Hypothalamus (tissue), 51 donors: ENCODE measurements around the gene DNAJA2.

ENCODE experiments used
- DNase-seq, 51 donors: peaks; one replicate each; lab custom pipeline; 2025; lab: John Stamatoyannopoulos, UW

The DNAJA2 gene

DNA sequence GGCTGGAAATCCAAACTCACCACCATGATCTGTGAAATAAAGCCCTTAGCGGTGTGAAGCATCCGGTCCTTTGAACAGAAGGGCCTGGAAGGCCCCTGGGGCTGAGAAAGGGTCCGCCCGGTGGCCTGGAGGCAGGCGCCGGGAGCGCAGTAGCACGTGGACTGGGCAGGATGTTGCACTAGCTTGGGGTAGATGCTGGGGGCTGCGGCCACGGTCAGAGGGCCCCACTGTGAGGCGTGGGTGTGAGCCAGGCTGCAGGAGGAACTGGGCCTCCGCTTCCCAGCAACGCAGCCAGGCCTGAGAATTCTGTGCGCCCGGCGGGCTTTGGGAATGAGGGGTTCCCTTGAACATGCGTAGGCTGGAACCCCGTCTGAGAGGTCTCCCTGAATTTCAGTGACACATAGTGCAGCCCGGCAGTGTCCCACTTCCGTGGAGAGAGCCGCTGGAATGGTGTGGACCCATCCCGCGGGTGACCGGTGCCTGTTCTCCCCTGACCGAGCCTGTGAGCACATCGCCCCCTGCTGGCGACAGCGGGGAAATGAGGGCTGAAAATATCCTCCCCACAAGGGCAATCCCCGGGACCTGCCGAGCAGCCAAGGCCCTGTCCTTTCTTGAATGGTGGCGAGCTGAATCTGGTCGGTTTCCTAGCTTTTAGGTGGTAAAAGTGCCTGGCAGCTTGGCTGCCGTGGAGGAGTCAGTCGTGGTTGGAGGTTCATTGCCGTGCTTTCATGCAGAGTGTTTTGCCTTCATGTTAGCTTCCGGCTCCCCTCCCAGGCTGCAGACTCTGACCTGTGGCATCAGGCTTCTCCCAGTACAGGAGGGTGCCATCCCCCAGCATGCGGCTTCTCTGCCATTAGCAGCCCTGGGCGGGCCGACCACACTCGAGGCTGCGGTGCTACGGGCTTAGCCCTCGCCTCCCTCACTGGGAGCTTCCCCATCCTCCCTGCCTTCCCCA lies 43.8 kb downstream of the DNAJA2 start:
- peak; percentile 19 to 88 (median 62) for DNase-seq

DNA sequence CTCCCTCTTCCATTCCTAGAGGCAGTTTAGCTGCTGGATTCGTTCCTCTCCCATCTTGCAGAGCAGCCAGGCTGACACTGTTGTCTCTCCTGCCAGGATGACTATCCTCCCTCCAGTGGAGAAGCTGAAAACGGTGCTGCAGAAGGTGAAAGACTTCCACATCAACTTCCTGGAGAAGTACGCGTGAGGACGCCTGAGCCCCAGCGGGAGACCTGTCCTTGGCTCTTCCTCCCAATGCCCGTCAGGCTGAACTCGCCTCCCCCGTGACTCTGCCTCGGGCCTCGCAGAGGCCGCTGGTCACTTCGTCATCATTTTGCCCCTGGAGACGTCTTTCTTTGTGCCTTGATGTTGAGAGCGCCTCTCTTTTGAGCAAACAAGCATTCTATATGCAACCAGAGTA lies 44.7 kb downstream of the DNAJA2 start:
- DNase-seq: no peak

DNA sequence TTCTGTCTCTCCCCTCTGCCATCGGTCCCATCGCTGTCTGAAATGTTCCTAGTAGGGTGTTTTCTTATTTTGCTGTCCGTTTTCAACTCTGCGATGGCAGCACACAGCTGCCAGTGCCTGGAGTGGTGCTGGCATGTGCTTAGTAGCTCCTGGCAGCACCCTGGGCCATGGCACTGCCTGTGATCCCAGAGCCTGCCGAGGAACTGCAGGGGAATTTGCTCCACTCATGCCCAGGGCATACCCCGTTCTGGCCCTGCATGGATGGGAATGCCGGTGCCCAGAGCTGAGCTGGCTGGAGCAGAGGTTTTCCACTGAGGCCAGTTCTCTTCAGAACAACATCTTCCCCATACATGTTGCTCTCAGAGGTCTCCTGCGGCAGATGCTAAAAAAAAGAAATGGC lies 46.2 kb downstream of the DNAJA2 start:
- DNase-seq: peak in 6 of 51 donors; percentile 16 to 46 (median 21)

DNA sequence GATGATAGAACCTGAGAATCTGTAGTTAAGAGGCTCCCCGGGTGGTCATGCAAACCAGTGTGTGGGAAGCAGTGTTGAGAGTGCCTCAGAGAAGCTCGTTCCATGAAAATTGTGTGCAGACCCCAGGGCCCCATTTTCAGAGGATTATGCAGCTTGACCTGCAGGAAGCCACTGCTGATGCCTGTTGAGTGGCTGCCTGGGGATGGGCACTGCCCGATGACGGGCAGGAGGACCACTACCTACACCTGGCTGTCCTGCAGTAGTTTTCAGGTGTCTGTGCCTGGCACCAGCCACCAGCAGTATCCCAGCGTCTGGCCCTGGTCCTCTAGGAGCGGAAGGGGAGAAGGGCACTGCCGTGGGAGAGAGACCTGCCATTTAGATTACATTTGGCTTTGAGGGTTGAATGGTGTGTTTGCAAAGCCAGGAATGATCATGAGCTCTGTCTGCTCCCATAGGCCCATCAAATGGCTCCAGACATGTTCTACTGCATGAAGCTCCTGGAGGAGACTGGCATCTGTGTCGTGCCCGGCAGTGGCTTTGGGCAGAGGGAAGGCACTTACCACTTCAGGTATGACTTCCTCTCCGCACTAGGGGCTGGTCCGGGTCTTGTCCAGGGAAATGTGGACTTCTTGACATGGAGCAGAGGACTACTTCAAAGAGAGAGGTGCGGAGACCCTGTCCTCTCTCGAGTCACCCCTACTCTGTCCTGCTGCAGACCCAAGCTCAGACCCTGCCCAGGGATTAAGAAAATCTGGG lies 46.8 kb downstream of the DNAJA2 start:
- DNase-seq: no peak

DNA sequence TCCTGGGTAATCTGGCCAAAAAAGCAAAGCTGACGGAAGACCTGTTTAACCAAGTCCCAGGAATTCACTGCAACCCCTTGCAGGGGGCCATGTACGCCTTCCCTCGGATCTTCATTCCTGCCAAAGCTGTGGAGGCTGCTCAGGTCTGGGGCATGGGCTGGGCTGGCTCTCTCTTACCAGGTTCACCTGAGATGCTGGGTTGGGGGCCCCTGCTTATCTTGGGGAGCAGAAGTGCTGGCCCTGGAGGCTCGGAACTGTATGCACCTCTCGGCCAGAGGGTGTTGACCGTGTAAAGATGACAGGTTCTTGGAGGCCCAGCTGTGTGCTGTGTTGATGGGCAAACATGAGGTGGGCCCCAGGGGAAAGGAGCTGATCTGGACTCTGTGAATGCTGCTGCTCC lies 49.1 kb downstream of the DNAJA2 start:
- no peak for DNase-seq

DNA sequence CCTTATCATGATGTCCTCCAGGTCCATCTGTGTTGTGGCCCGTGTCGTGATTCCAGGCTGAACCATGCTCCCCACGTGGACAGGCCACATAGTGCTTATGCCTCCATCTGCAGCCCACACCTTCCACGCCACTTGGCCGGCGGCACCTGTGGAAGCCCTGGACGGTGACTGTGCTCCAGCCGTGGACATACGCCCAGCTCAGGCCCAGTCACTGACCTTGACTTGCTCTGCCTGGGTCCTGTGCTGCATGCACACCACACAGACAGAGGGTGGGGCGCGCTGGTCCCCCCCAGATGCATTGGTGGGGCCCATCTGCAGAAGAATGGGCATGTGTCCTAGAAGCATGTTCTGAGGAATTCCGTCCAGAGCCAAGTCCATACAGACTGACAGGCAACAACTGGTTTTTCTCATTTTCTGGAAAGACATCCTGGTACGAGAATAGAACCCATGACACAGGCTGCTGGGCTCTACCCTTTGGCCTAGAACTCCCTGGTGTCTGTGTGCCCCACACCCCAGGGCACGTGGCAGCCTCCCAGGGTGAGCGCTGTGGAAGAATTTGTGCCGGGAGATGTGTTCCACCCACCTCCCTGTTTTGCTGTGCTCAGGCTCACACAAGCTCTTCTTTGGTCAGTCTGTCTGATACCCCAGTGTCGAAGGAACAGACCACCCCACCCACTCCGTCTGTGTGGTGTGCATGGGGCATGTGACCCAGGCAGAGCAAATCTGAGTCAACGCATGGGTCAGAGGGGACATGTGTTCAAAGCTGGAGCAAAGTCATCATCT lies 49.8 kb downstream of the DNAJA2 start:
- DNase-seq: no peak

DNA sequence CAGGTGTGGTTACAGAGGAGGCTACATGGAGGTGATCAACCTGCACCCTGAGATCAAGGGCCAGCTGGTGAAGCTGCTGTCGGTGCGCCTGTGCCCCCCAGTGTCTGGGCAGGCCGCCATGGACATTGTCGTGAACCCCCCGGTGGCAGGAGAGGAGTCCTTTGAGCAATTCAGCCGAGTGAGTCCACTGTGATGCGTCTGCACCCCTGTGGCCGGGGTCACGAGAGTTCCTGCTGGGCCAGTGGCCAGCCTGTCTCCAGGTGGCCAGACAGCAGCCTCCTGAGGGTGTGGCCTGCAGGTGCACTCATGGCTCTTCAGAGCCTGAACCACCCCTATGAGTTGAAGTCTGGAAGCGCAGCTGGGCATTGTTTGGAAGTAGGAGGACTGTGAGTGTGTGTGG lies 51.2 kb downstream of the DNAJA2 start:
- no peak for DNase-seq

DNA sequence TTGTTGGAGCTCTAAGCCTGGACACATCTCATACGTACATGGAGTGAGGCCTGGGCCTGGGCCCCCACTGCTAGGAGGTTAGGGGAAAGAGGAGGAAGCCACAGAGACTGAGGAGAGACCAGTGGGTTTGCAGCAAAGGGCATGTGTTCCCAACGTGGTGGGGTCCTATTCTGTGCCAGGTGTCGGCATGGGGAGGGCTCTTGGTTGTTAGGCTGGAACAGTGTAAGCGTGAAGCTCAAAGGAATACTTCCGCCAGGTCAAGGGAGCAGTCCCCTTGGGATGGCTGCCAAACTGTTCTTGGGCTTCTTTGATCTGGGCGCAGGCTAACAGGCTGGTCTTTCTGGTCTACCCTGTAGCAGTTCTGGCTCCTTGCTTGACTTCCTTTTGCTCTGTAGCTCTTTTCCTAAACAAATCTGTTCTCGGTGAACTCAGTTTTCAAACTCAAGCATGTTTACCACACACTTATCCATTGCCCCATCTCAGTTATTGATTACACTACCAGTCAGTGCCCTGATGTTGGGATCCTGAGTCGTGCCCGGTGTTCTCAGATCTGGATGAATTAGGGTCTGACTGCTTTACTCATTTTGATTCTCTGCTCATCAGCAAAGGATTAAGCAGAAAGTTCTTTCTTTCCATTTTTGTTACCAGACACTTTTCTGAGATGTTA lies 52.9 kb downstream of the DNAJA2 start:
- peak in 8 of 51 donors; percentile 18 to 48 (median 24) for DNase-seq

DNA sequence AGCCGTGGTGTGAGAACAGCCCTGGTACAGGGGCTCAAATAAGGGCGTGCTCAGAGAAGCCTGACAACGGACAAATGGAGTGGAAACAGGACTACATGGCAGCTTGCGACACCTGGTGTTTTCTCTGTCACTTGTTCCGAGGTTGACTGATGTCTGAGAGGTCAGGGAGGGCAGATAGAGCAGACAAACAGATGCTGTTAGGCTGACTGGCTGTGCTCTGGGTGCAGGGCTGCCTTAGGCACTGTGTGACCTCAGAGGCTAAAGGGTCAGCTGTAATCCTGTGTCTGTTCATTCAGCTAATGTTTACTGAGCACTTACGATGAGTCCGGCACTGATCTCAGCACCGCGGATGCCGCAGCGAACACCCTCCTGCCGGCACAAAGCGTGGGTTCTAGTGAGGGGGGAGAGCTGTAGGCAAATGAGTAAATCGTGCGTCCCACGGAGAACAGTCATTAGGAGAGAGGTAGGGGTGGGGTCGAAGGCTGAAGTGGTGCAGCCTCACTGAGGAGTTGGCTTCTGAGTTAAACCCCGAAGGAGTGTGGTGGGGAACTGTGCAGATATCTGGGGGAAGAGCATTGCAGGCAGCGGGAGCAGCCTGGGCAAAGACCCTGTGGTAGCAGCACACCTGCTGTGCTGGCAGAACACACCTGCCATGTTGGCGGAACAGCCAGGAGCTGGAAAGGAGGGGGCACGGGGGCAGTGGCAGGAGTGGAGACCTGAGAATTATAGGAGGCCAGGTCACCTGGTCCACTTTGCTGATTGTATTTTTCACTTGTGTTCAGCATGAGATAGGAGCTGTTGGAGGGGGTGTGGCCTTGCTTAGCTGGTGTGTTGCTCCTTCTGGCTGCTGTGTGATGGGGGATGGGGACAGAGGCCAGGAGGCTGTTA lies 54.3 kb downstream of the DNAJA2 start:
- no peak for DNase-seq

DNA sequence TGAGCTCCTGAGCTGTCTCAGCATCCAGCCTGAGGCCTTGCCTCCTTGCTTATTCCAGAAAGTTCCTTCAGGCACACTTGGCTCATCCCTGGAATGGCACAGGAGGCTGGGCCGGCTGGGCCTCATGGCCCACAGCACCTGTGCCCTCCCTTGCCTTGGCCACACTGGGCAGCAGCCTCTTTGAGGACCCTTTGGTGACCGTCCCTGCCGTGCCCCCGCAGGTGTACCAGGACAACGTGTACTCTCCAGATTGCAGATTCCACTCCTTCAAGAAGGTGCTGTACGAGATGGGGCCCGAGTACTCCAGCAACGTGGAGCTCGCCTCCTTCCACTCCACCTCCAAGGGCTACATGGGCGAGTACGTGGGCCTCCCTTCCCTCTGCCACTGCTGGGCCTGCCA lies 55.1 kb downstream of the DNAJA2 start:
- DNase-seq: no peak

DNA sequence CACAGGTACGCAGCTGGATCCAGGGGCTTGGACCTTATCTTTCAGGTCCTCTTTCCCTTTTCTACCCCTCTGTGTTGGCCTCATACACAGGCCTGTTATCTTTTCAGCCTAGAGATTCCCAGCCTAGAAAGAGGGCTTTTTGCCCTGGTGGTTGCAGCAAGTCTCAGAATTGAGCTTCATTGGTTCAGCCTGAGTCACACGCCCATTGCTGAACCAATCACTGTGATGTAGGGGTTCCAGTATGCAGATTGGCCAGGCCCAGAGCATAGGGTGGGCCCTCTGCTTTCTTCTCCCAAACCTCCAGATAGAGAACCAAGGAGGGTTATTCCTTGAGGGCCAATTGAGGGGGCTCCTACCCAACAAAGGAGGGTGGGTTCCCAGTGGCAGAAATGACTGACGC lies 56.5 kb downstream of the DNAJA2 start:
- DNase-seq: no peak

DNA sequence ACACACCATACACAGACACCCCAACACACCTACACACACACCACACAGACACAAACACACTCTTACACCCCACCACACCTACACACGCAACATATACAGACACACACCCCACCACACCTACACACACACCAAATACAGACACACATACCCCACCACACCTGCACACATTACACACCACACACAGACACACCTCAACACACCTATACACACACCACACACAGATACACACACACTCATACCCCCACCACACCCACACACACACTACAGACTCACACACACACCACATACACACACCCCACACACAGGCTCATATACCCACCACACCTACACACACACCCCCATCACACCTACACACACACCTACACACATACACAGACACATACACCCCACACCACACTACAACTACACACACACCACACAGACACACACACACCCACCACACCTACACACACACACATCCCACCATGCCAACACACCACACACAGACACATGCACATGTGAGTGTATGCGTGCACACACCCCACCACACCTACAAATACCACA lies 57.9 kb downstream of the DNAJA2 start:
- no peak for DNase-seq

DNA sequence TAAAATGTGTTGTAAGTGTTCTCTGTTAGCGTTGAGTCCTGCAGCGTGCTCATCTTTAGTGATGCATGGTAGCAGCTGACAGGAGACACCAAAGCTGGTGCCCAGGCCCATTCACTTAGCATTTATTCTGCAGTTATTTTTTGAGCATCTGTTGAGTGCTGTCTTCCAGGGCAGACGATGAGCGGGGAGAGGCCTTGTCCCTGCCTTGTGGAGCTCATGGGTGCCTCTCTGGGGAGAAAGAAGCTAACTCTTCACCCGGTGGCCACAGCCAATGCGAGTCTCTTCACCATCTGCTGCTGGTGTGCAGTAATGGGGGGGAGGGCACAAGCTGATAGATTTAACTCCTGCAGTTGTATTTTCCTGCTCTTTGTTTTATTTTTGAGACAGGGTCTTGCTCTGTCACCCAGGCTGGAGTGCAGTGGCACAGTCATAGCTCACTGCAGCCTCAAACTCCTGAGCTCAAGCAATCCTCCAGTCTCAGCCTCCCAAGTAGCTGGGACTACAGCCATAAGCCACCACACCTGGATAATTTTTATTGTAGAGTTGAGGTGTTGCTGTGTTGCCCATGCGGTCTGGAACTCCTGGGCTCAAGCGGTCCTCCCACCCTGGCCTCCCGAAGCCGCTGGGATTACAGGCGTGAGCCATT lies 58.8 kb downstream of the DNAJA2 start:
- no peak for DNase-seq

DNA sequence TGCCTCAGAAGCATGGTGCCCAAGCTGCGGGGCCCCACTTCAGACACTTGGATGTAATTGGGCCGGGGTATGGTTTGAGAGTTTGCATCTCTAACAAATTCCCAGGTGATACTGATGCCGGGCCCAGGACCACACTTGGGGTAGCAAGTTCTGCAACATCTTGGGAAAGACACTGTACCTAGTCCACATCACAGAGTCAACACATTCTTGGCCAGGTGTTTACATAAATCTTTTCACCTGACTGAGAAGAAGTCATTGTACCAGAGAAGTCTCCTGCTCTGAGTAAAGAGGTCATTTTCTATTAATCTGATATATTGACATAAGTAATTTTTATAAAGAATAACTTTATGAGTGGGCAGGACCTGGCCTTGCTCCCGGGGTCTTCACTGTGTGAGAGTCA lies 61.8 kb downstream of the DNAJA2 start:
- no peak for DNase-seq

DNA sequence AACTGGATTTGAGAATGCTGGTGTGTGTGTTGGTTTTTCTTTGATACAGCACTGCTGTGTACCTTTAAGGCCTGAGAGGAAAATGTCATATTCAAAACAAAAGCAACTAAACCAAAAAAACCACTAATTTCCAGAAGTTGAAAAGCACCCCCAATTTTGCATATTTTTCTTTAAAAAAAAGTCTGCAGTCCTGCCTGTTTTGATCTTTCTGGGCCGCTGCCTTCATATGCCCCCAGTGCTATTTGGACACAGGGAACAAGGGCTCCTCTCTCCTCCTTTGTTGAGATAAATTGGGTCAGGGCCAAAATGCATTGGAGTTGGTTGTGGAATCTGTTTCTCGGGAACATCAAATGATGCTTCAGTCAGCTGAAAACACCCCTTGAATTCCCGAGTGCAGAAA lies 62.4 kb downstream of the DNAJA2 start:
- DNase-seq: peak in 23 of 51 donors; percentile 11 to 87 (median 35)

DNA sequence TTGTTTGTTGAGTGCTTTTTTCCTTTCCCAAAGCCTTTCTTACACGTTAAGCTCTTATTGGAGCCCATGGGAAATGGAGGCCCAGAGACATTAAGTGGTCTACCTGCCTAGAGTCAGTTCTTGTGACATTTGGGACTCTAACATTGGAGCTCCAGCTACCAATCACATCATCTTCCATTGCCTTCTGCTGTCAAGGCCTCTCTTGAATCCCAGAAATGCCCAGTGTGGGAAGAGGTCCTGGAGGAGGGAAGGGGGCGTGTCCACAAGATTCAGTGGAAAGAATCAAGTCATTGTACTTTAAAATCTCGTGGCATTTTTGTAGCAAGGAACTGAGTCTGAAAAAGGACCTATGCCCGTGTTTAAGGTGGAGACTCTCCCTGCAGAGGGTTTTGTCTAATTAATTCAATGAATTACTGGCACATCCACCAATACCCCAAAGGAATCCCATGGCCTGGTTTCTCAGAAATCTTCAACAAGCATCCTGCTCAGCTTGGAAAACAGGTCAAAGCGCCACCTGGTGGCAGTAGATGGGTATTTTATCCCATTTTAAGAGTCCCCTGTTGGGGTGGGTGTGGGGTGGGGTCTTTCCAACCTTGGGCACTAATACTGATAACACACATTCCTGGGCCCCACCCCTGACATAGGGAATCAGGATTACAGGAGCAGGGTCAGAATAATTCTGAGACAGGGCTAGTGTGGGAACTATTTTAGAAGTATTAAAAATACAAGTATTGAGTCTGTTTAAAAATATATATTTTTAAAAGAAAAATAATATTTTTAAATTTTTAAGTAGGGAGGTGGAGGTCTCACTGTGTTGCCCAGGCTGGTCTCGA lies 64.7 kb downstream of the DNAJA2 start:
- DNase-seq: peak in 33 of 51 donors; percentile 13 to 76 (median 45)

DNA sequence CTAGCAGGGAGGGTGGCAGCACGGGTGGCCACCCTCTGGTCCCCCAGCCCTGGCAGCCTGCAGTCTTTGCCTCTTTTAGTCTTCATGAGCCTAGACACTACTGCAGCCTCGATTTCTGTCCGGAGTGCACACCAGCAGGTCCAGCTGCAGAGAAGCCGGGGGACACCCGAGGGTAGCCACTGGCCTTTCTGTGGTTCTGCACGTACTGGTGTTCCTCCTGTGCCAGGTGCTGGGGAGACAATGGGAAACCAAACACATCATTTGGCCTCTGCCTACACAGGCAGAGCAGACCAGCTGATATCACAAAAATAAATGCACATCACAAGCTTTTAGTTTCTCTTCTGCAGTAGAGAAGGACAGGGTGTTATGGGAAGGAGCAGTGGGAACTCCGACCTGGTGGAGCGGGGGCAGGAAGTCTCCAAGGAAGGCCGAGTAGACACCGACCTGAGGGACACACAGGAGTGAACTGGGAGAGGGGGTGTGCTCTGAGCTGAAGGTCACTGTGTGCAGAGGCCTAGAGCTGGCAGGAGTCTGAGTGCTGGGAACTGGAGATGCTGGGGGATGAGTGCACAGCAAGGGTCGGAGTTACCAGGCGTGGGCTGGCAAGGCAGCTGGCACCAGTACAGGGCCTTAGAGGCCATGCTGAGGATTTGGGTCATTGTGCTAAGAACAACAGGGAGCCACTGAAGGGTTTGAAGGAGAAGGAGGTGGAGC lies 66.3 kb downstream of the DNAJA2 start:
- DNase-seq: peak in 1 of 51 donors; percentile 20
